ENCODE data around the gene GABBR2.

Gene GABBR2

DNA sequence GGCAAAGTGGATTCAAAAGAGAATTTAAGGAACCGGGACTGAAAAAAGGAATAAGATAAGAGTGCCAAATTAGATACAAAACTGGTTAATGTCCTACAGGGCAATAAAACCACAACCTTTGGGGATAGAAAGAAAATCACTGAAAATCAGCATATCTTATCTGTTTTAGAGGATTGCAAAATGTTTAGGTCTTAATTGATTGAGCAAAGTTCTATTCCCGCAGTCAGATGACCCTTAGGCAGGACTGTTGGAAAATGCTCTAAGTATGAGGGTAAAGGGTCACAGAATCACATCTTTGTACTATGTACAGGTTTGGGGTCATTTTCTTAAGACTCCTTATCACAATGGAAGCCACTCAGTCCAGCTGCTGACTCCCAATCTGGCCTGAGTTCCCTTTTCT is 129.0 kb downstream of the GABBR2 start:
- H3K9me3 ChIP-seq (ENCODE audit: control insufficient read depth, low read length) = no peaks in the 10 kb centered on the region
- no peak overlapping the region for H3K9ac ChIP-seq
- H3K4me3 ChIP-seq (ENCODE audit: low read depth, low read length) = no peak overlapping the region
- no peaks in the 10 kb centered on the region for H3K27me3 ChIP-seq (ENCODE audit: control insufficient read depth, insufficient read depth, low read length)
- TF ChIP-seq, protein P1, sequence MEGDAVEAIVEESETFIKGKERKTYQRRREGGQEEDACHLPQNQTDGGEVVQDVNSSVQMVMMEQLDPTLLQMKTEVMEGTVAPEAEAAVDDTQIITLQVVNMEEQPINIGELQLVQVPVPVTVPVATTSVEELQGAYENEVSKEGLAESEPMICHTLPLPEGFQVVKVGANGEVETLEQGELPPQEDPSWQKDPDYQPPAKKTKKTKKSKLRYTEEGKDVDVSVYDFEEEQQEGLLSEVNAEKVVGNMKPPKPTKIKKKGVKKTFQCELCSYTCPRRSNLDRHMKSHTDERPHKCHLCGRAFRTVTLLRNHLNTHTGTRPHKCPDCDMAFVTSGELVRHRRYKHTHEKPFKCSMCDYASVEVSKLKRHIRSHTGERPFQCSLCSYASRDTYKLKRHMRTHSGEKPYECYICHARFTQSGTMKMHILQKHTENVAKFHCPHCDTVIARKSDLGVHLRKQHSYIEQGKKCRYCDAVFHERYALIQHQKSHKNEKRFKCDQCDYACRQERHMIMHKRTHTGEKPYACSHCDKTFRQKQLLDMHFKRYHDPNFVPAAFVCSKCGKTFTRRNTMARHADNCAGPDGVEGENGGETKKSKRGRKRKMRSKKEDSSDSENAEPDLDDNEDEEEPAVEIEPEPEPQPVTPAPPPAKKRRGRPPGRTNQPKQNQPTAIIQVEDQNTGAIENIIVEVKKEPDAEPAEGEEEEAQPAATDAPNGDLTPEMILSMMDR (IDR thresholded peaks at IDR 0.05) = no peak
- no peaks in the 10 kb centered on the region for H3K79me2 ChIP-seq
- no peaks in the 10 kb centered on the region for H3K36me3 ChIP-seq (ENCODE audit: control insufficient read depth, insufficient read depth, low read length)
- no peaks in the 10 kb centered on the region for H3K4me1 ChIP-seq
- H3K4me2 ChIP-seq (ENCODE audit: low read length) = no peak overlapping the region
- H3K27ac ChIP-seq = no peak overlapping the region
- H2AFZ ChIP-seq = no peak overlapping the region

DNA sequence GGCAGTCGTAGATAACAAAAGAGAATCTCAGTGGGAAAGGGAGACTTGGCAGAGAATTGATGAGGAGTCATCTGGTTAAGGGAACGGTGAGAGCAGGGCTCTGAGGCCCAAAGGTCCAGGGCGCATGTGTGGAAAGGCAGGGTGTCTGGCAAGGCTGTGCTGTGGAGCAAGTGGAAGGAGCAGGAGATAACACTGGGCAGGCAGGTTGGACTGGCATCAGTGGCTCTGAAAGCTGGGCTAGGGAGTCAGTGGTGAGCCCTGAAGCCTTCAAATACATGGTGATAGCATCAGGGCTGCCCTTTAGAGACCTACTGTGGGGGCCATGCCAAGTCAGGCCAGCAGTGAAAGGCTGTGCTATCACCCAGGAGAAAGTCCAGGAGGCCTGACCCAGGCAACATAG is 131.3 kb downstream of the GABBR2 start:
- Histone ChIP-seq H3K4me2 (ENCODE audit: low read length) (no peak overlapping the region), H3K9ac (no peak overlapping the region), H3K4me1 (no peaks in the 10 kb centered on the region), H3K27me3 (ENCODE audit: control insufficient read depth, insufficient read depth, low read length) (no peaks in the 10 kb centered on the region), H3K27ac (no peak overlapping the region), H3K79me2 (no peaks in the 10 kb centered on the region), H3K9me3 (ENCODE audit: control insufficient read depth, low read length) (no peaks in the 10 kb centered on the region), H3K4me3 (ENCODE audit: low read depth, low read length) (no peak overlapping the region), H2AFZ (no peak overlapping the region), H3K36me3 (ENCODE audit: control insufficient read depth, insufficient read depth, low read length) (no peaks in the 10 kb centered on the region)
- TF ChIP-seq, protein P1 (IDR thresholded peaks at IDR 0.05) = no peak

GRCh38 chr9:98576859-98577258 is 131.9 kb downstream of the GABBR2 start:
- Histone ChIP-seq H3K27me3 (ENCODE audit: control insufficient read depth, insufficient read depth, low read length) (no peaks in the 10 kb centered on the region), H3K27ac (no peak overlapping the region), H3K4me1 (no peaks in the 10 kb centered on the region), H3K9me3 (ENCODE audit: control insufficient read depth, low read length) (no peaks in the 10 kb centered on the region), H3K9ac (no peak overlapping the region), H2AFZ (no peak overlapping the region), H3K4me2 (ENCODE audit: low read length) (no peak overlapping the region), H3K4me3 (ENCODE audit: low read depth, low read length) (no peak overlapping the region), H3K79me2 (no peaks in the 10 kb centered on the region), H3K36me3 (ENCODE audit: control insufficient read depth, insufficient read depth, low read length) (no peaks in the 10 kb centered on the region)
- TF ChIP-seq, protein P1 (IDR thresholded peaks at IDR 0.05) = no peak

- Histone ChIP-seq H3K27me3 (ENCODE audit: control insufficient read depth, insufficient read depth, low read length) (no peaks in the 10 kb centered on the region), H3K36me3 (ENCODE audit: control insufficient read depth, insufficient read depth, low read length) (no peaks in the 10 kb centered on the region), H3K9ac (no peak overlapping the region), H2AFZ (no peak overlapping the region), H3K4me1 (no peaks in the 10 kb centered on the region), H3K27ac (no peak overlapping the region), H3K4me2 (ENCODE audit: low read length) (no peak overlapping the region), H3K79me2 (no peaks in the 10 kb centered on the region), H3K4me3 (ENCODE audit: low read depth, low read length) (no peak overlapping the region), H3K9me3 (ENCODE audit: control insufficient read depth, low read length) (no peaks in the 10 kb centered on the region)
- TF ChIP-seq, protein P1 (IDR thresholded peaks at IDR 0.05) = no peak
These were observed 132.4 kb downstream of the GABBR2 start for GRCh38 chr9:98576354-98576753.
